OCI-LY7 (cell line): ENCODE measurements around the gene CFAP54. TPM values are rescaled to one million over a fixed set of nuclear protein-coding genes. Genes with fewer than 3 reads are reported as not detected.

ENCODE experiments used
- BruUV-seq: library from RNA; stranded (reverse); fragments of 400-500 nt; replicated peaks from 2 replicates; lab custom pipeline; 2021; lab: Mats Ljungman, UMichigan
- CTCF ChIA-PET: fragments of 300-600 bp; sonication (Branson Sonifier 250); formaldehyde crosslinking; loops from one replicate; lab custom pipeline; 2022; ENCODE audit warnings: antibody characterized with exemption; ENCODE audit not compliant: unreplicated experiment; lab: Charles Lee
- POLR2A ChIA-PET: fragments of 300-600 bp; sonication (Branson Sonifier 250); formaldehyde crosslinking; loops from one replicate; lab custom pipeline; 2022; ENCODE audit warnings: antibody characterized with exemption; lab: Charles Lee
- DNase-seq: peaks from one replicate; pipeline ENCODE4 v3.0.0-alpha.2; 2015; ENCODE audit warnings: low spot score
- H2AFZ ChIP-seq: fragments of 200-600 bp; sonication (generic), shearing (Covaris generic); 2 replicates; pipeline ENCODE4 v1.6.1; 2014; ENCODE audit warnings: mild to moderate bottlenecking, antibody characterized with exemption, low read length, moderate library complexity
- H3K27ac ChIP-seq: fragments of 200-600 bp; sonication (generic); 2 replicates; pipeline ENCODE4 v1.5.1; 2014; ENCODE audit warnings: mixed run types, low read depth, mild to moderate bottlenecking, moderate library complexity, low read length, inconsistent platforms; ENCODE audit not compliant: poor library complexity, severe bottlenecking
- H3K36me3 ChIP-seq: fragments of 200-600 bp; sonication (generic); 2 replicates; pipeline ENCODE4 v1.6.1; 2014; ENCODE audit warnings: mild to moderate bottlenecking, antibody characterized with exemption, low read length, moderate library complexity, mixed read lengths; ENCODE audit not compliant: insufficient read depth
- H3K4me1 ChIP-seq: fragments of 200-600 bp; sonication (generic); 2 replicates; pipeline ENCODE4 v1.5.1; 2014; ENCODE audit warnings: mild to moderate bottlenecking, low read length; ENCODE audit not compliant: insufficient read depth, poor library complexity, severe bottlenecking
- H3K4me2 ChIP-seq: fragments of 200-600 bp; sonication (generic); 2 replicates; pipeline ENCODE4 v1.6.1; 2014; ENCODE audit warnings: mild to moderate bottlenecking, low read length
- H3K4me3 ChIP-seq: fragments of 200-600 bp; sonication (generic); 2 replicates; pipeline ENCODE4 v1.5.1; 2014; ENCODE audit warnings: mild to moderate bottlenecking, low read depth, low read length; ENCODE audit not compliant: poor library complexity, severe bottlenecking
- H3K79me2 ChIP-seq: fragments of 200-600 bp; sonication (generic); 2 replicates; pipeline ENCODE4 v1.6.1; 2016; ENCODE audit warnings: low read depth, mild to moderate bottlenecking, low read length, moderate library complexity, mixed read lengths; ENCODE audit not compliant: insufficient read depth
- H3K9me2 ChIP-seq: fragments of 200-600 bp; sonication (generic); 2 replicates; pipeline ENCODE4 v1.6.1; 2016; ENCODE audit warnings: mild to moderate bottlenecking, low read length, mixed read lengths; ENCODE audit not compliant: insufficient read depth
- H3K9me3 ChIP-seq: fragments of 200-600 bp; sonication (generic); 2 replicates; pipeline ENCODE4 v1.6.1; 2014; ENCODE audit warnings: mild to moderate bottlenecking, mixed run types, low read length, mixed read lengths
- H4K20me1 ChIP-seq: fragments of 200-600 bp; sonication (generic); 2 replicates; pipeline ENCODE4 v1.6.1; 2014; ENCODE audit warnings: mild to moderate bottlenecking, antibody characterized with exemption, low read length, moderate library complexity, mixed read lengths; ENCODE audit not compliant: insufficient read depth
- EZH2phosphoT487 ChIP-seq: fragments of 200-600 bp; sonication (generic); IDR thresholded peaks from 2 replicates; pipeline ENCODE4 v1.6.1; 2018; ENCODE audit warnings: low read depth, borderline replicate concordance, mild to moderate bottlenecking, mixed run types, antibody characterized with exemption, low read length, moderate library complexity, mixed read lengths
- intact Hi-C: fragments of 100-400 bp; cut with micrococcal nuclease; formaldehyde crosslinking; loops from one replicate; pipeline ENCODE4 v1.10.0; 2022; ENCODE audit not compliant: unreplicated experiment
- total RNA-seq, 2 experiments: library from RNA; depleted of rRNA in 1 of 2; stranded (reverse); fragments of >200 nt in 1 of 2; shearing (Covaris generic) in 1 of 2; gene quantifications; 2 replicates each; pipeline ENCODE4 v1.2.3, GENCODE V29; 2014 to 2022
- TF ChIP-seq, protein P1 (sequence below): fragments of 200-600 bp; sonication (generic); conservative IDR thresholded peaks from 2 replicates; pipeline ENCODE4 v1.5.1; 2014; ENCODE audit warnings: mild to moderate bottlenecking, antibody characterized with exemption, low read length, moderate library complexity, mixed read lengths

CFAP54 gene
- total RNA-seq, 2 experiments from 2014 or later = 0.53 TPM; not detected in 1

DNA sequence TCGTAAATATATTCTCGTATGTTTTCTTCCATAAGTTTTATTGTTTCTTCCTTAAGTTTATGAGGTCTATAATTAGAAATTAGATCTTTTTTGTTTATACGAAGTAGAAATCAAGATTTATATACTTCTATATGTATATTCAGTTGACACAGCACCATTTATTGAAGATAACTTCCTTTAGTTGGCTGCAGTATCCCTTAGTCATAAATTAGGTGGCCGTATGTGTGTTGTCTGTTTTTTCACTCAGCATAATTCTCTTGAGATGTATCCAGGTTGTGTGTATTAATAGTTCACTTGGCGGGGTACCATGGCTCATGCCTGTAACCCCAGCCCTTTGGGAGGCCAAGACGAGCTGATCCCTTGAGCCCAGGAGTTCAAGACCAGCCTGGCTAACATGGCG is 40.5 kb downstream of the CFAP54 start:
- DNase-seq = no peak
- no peaks in the 10 kb centered on the region for H3K4me1 ChIP-seq
- H3K9me2 ChIP-seq = no peaks in the 10 kb centered on the region
- no peak overlapping the region for H3K27ac ChIP-seq
- no peak for TF ChIP-seq EZH2phosphoT487
- TF ChIP-seq, protein P1, sequence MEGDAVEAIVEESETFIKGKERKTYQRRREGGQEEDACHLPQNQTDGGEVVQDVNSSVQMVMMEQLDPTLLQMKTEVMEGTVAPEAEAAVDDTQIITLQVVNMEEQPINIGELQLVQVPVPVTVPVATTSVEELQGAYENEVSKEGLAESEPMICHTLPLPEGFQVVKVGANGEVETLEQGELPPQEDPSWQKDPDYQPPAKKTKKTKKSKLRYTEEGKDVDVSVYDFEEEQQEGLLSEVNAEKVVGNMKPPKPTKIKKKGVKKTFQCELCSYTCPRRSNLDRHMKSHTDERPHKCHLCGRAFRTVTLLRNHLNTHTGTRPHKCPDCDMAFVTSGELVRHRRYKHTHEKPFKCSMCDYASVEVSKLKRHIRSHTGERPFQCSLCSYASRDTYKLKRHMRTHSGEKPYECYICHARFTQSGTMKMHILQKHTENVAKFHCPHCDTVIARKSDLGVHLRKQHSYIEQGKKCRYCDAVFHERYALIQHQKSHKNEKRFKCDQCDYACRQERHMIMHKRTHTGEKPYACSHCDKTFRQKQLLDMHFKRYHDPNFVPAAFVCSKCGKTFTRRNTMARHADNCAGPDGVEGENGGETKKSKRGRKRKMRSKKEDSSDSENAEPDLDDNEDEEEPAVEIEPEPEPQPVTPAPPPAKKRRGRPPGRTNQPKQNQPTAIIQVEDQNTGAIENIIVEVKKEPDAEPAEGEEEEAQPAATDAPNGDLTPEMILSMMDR = no peak
- H3K9me3 ChIP-seq = no peaks in the 10 kb centered on the region
- no peak overlapping the region for H3K4me3 ChIP-seq
- no peak overlapping the region for H3K4me2 ChIP-seq
- no TSS peak for BruUV-seq
- intact Hi-C loops = no loop called here
- H2AFZ ChIP-seq = no peak overlapping the region
- H3K79me2 ChIP-seq = no peaks in the 10 kb centered on the region
- ChIA-PET CTCF (no interaction called here), POLR2A (interaction anchor here (0.7 to 1.0 kb wide), 2 partner anchors 69 to 372 kb away, joined by 3 read pairs; no protein-coding TSS in a partner anchor)
- H3K36me3 ChIP-seq = no peaks in the 10 kb centered on the region
- H4K20me1 ChIP-seq = no peaks in the 10 kb centered on the region

DNA sequence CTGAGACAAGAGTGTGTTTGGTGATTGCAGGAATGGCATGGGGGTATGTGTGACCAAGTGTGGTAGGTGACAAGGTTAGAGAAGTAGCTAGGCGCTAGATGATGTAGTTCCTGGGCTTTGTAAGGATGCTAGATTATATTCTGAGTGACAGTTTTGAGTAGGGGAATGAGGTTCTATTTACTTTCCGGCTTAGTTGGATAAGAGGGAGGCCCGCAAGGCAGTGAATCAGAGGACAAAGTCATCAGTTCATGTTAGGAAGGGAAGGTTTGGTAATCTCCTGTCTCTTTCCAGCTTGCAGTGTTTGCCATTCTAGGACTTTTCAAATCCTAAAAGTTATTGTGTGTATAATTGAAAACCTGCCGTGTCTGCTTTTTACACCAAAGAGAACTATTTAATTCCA is 45.0 kb downstream of the CFAP54 start:
- no peak overlapping the region for H3K4me3 ChIP-seq
- H3K79me2 ChIP-seq = no peaks in the 10 kb centered on the region
- CTCF ChIA-PET = no interaction called here
- no peaks in the 10 kb centered on the region for H3K9me2 ChIP-seq
- no peaks in the 10 kb centered on the region for H4K20me1 ChIP-seq
- TF ChIP-seq, protein P1 = no peak
- no peak for TF ChIP-seq EZH2phosphoT487
- H3K9me3 ChIP-seq = no peaks in the 10 kb centered on the region
- H3K36me3 ChIP-seq = no peaks in the 10 kb centered on the region
- no peak for DNase-seq
- H3K27ac ChIP-seq = no peak overlapping the region
- intact Hi-C loops = no loop called here
- POLR2A ChIA-PET = interaction anchor here (0.5 to 0.7 kb wide), 2 partner anchors 9 to 610 kb away, joined by 3 read pairs; no protein-coding TSS in a partner anchor
- H3K4me2 ChIP-seq = no peak overlapping the region
- no TSS peak for BruUV-seq
- no peak overlapping the region for H2AFZ ChIP-seq
- no peaks in the 10 kb centered on the region for H3K4me1 ChIP-seq

DNA sequence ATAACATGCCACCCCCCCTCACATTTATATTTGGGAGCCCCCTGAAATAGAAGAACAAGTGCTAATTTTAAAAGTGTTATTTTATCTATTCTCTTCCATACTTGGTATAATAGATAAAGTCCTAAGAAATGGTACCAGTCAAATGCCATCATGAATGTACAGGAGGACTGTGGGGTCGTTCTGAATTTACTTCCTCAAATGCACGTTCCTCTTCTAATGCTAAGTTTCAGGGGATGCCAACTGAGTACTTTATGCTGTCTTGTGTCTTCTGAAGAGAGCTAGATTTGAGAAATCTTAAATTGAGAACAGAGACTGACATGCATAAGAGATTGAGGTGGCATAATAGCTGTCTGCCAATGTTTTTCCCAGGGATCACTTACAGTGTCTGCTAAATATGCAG is 59.0 kb downstream of the CFAP54 start:
- Histone ChIP-seq H3K4me1 (peaks cover 5% of the 10 kb centered on the region), H3K9me2 (no peaks in the 10 kb centered on the region), H3K79me2 (no peaks in the 10 kb centered on the region), H3K27ac (no peak overlapping the region), H3K9me3 (no peaks in the 10 kb centered on the region), H4K20me1 (no peaks in the 10 kb centered on the region), H3K36me3 (no peaks in the 10 kb centered on the region), H2AFZ (no peak overlapping the region), H3K4me2 (no peak overlapping the region), H3K4me3 (no peak overlapping the region)
- intact Hi-C loops = no loop called here
- ChIA-PET POLR2A (interaction anchor here (0.6 to 1.0 kb wide), 3 partner anchors 13 to 438 kb away, joined by 3 read pairs; no protein-coding TSS in a partner anchor), CTCF (no interaction called here)
- no TSS peak for BruUV-seq
- no peak for TF ChIP-seq EZH2phosphoT487
- TF ChIP-seq, protein P1 = no peak
- DNase-seq = no peak
